HG03045 (cell line): ENCODE data around the gene DDX59.

Source experiments
- ATAC-seq: cut with Tn5 transposase; IDR thresholded peaks from one replicate; pipeline ENCODE4 v1.9.1; 2021; ENCODE audit warnings: mild to moderate bottlenecking, moderate library complexity; ENCODE audit not compliant: unreplicated experiment

DDX59 gene

GRCh38 chr1:200669314-200670241 lies at the start of gene DDX59:
DDX59 (minus strand) TSS chr1:200669907; CDS start chr1:200666740, 3,167 bp downstream.
- peak; percentile 89 for ATAC-seq

DNA sequence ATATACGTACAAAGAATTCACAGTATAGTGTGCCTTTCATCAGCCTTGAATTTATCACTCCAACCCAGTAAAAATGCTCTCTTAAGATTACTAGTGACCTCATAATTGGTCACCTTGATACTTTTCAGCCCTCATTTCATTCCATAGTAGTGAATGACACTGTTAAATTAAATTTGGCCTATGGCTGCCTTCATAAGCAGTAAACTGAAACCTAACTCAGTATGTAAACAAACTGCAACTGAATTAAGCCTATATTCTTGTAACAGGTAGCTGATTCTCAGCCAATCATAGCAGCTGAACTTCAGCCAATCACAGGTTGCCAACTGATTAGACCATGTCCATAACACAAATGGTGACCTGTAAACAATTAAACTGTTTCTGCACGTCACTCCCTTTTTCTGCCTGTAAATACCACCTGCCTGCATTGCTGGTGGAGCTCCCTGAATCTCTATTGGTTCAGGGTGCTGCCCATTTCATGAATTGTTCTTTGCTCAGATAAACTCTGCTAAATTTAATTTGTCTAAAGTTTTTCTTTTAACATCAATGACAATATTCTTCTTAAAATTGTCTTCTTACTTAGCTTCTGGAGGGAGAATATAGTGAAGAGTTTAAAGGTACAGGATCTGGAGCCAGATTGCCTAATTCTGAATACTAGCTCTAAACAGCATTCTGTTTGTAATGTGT lies 44.9 kb upstream of the DDX59 start:
- ATAC-seq, result no peak

DNA sequence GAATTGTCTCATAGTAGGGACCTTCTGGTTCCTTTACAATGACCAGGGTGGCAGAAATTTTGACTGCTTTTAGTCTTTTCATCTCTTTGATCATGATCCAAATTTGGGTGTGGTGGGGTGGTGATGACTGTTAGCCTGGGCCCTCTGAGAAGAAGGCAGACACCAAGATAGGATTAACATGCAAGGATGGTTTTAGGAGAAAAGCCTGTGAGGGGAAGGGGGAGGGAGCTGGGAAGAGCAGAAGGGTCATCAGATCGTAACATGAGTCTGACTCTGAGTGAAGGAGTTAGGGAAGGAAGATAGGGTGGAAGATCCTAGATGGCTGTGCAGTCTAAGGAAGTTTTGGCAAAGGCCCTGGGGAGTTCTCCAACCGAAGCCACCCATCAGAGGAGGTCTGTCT lies 40.5 kb upstream of the DDX59 start:
- no peak for ATAC-seq

- ATAC-seq, result no peak
These were observed 39.1 kb upstream of the DDX59 start for GRCh38 chr1:200708769-200709168.

- no peak for ATAC-seq
These were observed 38.5 kb upstream of the DDX59 start for GRCh38 chr1:200708161-200708560.

- ATAC-seq, result no peak
These were observed 37.4 kb upstream of the DDX59 start for GRCh38 chr1:200707116-200707515.

GRCh38 chr1:200706111-200706814 lies 36.6 kb upstream of the DDX59 start:
- no peak for ATAC-seq

GRCh38 chr1:200704986-200705500 lies 35.3 kb upstream of the DDX59 start:
- ATAC-seq, result no peak

DNA sequence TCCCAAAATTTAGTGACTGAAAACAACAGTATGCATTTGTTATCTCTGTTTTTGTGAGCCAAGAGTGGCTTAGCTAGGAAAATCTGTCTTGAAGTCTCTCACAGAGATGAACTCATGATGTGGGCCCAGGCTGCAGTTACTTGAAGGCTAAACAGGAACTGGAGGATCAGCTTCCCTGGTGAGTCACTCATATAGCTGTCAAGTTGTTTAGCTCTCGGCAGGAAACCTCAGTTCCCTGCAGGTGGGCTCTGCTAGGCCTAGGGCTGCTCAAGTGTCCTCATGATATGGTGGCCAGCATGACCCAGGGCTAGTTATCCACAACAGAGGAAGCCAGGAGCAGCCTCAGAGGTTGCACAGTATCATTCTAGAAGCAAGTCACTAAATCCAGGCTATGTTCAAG lies 30.2 kb upstream of the DDX59 start:
- ATAC-seq, result no peak

DNA sequence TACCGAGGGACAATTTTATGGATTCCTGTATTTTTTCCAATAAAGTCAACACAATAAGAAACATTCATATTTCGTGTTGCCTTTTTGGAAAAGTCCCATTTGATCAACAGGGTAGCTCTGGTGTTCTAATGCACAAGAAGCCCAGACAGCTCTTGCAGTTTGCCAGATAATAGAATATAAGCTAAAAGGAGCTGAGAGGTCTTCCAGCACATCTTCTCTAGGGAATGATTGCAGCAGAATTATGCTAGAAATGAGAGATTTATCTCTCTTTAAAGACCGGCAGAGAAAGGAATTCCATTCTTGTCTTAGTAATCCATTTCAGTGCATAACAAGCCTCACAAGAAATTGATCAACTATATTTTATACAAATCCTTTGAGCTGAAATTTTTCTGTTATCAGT lies 25.0 kb upstream of the DDX59 start:
- no peak for ATAC-seq

GRCh38 chr1:200693327-200693726 lies 23.6 kb upstream of the DDX59 start:
- no peak for ATAC-seq

DNA sequence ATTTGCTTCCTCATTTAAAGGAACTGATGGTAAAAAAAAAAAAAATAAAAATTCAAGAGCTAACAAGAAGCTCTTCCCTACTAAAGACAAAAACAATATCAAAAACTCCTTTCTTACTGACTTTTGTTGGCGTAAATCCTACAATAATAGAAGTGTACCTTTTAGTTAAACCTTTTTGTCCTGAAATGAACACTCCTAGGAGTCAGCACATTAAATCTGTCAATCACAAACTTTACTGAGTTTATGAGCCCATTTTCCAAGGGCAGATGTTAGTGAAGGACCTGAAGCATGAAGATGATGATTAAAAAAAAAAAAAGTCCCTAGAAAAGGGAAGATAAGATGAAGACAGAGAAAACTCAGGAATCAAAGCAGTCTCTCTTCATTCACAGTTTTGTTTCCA lies 22.6 kb upstream of the DDX59 start:
- ATAC-seq, result no peak

- no peak for ATAC-seq
These were observed 16.9 kb upstream of the DDX59 start for GRCh38 chr1:200686620-200687019.

GRCh38 chr1:200684015-200684414 lies 14.3 kb upstream of the DDX59 start:
- ATAC-seq, result no peak

- ATAC-seq, result no peak
These were observed 13.6 kb upstream of the DDX59 start for GRCh38 chr1:200683298-200683697.

- no peak for ATAC-seq
These were observed 11.5 kb upstream of the DDX59 start for GRCh38 chr1:200681231-200681630.

DNA sequence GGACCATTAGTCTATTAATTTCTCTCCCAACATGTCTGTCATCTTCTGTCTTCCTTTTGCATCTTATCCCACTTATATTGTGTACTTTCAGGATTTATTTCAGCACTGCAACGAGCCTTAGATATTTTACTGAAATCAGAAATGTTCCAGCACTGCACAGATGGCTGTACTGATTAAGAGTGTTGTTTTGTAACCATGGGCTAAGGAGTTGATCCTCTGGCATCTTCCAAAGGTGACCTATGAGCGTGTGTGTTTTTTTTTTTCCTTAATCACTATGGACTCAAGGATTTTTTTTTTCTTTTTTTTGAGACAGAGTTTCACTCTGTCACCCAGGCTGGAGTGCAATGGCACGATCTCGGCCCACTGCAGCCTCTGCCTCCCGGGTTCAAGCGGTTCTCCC lies 7.1 kb upstream of the DDX59 start:
- no peak for ATAC-seq

GRCh38 chr1:200675588-200675852 lies 5.8 kb upstream of the DDX59 start:
- ATAC-seq, result no peak

GRCh38 chr1:200674838-200675587 lies 5.3 kb upstream of the DDX59 start:
- no peak for ATAC-seq

DNA sequence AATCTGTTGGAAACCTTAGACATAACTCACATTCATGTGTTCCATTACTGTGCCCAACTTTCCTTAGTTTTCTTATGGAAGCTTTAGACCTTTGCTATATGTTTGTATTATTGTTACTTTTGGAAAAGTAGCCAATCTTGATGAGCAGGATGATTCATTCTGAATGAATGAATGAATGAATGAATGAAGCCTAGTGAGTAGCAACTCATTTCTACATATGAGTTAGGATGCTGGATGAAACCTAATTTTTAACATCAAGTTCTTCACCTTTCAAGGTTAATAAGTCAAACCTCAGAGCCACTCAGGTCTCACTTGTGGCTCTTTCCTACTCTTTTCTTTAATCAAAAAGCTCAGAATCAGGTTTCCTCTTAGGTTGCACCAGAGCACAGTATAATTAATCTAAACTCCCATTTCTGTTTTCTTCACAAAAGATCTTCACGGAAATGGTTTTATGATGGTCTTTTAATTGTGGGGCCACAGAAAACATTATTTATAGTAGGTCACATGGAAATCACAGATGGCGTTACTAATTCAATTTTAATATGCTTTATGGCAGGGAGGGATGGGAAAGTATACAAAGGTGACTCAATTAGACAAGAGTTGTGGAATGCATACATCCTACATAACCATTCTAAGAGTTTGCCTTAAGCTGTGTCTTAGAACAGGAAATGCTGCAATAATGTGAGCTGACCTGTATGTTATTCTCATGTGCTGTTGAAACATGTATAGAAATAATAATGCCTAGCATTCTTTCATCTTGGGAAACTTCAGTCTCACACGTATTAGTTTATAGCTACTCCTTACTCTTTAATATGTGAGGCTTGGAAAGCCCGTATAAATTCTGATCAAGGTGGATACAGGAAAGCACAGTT lies 4.5 kb upstream of the DDX59 start:
- no peak for ATAC-seq
